ENCODE results near the gene RASD1. TPM values are rescaled to one million over a fixed set of nuclear protein-coding genes. Genes with fewer than 3 reads are reported as not detected.

The RASD1 gene
- total RNA-seq, 1 donor from 2014 or later: 1.0 TPM

GRCh38 chr17:17514993-17515933 is 19.1 kb upstream of the RASD1 start:
- DNase-seq (no peak), ATAC-seq (ENCODE audit: low read depth) (no peak)
- ChIA-PET POLR2A (no interaction called here), CTCF (interaction anchor here (1.2 kb wide), 1 partner anchor 18 kb away, joined by 5 read pairs; no protein-coding TSS in a partner anchor)
- H3K9me3 Mint-ChIP-seq: no peaks in the 10 kb centered on the region
- H3K27ac Mint-ChIP-seq: no peak overlapping the region
- intact Hi-C loops (cut with micrococcal nuclease): no loop called here
- no peaks in the 10 kb centered on the region for H3K4me1 Mint-ChIP-seq
- H3K4me3 Mint-ChIP-seq: no peak overlapping the region
- no peak for TF ChIP-seq CTCF (IDR thresholded peaks at IDR 0.05)
- H3K27me3 Mint-ChIP-seq: no peaks in the 10 kb centered on the region
- H3K36me3 Mint-ChIP-seq (ENCODE audit: low read depth): no peaks in the 10 kb centered on the region

- Mint-ChIP-seq H3K27ac (no peak overlapping the region), H3K9me3 (no peaks in the 10 kb centered on the region), H3K36me3 (ENCODE audit: low read depth) (no peaks in the 10 kb centered on the region), H3K4me1 (no peaks in the 10 kb centered on the region), H3K4me3 (no peak overlapping the region), H3K27me3 (no peaks in the 10 kb centered on the region)
- intact Hi-C loops (cut with micrococcal nuclease): no loop called here
- no peak for DNase-seq
- no peak for ATAC-seq (ENCODE audit: low read depth)
- POLR2A ChIA-PET: no interaction called here
- TF ChIP-seq CTCF (IDR thresholded peaks at IDR 0.05): no peak
- CTCF ChIA-PET: interaction anchor here (1.2 kb wide), 1 partner anchor 18 kb away, joined by 5 read pairs; no protein-coding TSS in a partner anchor
Observed at GRCh38 chr17:17514361-17514992, 18.3 kb upstream of the RASD1 start.

- ChIA-PET CTCF (no interaction called here), POLR2A (no interaction called here)
- Mint-ChIP-seq H3K4me3 (no peak overlapping the region), H3K36me3 (ENCODE audit: low read depth) (no peaks in the 10 kb centered on the region), H3K4me1 (no peaks in the 10 kb centered on the region), H3K27me3 (no peaks in the 10 kb centered on the region), H3K9me3 (no peaks in the 10 kb centered on the region), H3K27ac (no peak overlapping the region)
- TF ChIP-seq CTCF (IDR thresholded peaks at IDR 0.05): no peak
- DNase-seq: no peak
- intact Hi-C loops (cut with micrococcal nuclease): no loop called here
- ATAC-seq (ENCODE audit: low read depth): no peak
Observed at GRCh38 chr17:17513626-17514025, 17.4 kb upstream of the RASD1 start.

- H3K9me3 Mint-ChIP-seq: no peaks in the 10 kb centered on the region
- H3K36me3 Mint-ChIP-seq (ENCODE audit: low read depth): no peaks in the 10 kb centered on the region
- no peaks in the 10 kb centered on the region for H3K27me3 Mint-ChIP-seq
- CTCF ChIA-PET: no interaction called here
- DNase-seq: no peak
- POLR2A ChIA-PET: no interaction called here
- H3K4me1 Mint-ChIP-seq: no peaks in the 10 kb centered on the region
- no peak overlapping the region for H3K27ac Mint-ChIP-seq
- no peak for ATAC-seq (ENCODE audit: low read depth)
- H3K4me3 Mint-ChIP-seq: no peak overlapping the region
- intact Hi-C loops (cut with micrococcal nuclease): no loop called here
- no peak for TF ChIP-seq CTCF (IDR thresholded peaks at IDR 0.05)
Observed at GRCh38 chr17:17512866-17513265, 16.7 kb upstream of the RASD1 start.

Data from activated B cell treated with CpG ODN at 0.5 μM for 24 hours (primary cell).